Heart left ventricle (tissue), 16 donors: ENCODE measurements around the gene TTC23L. TPM values are rescaled to one million over a fixed set of nuclear protein-coding genes. Genes with fewer than 3 reads are reported as not detected.

ENCODE experiments used
- ATAC-seq, 4 donors: fragments of 200-7000 bp; cut with Tn5 transposase; one replicate each; pipeline ENCODE4 v1.9.1; 2020 to 2022; ENCODE audit warnings: moderate library complexity in 4 of 4, mild to moderate bottlenecking in 3 of 4, moderate number of reproducible peaks in 1 of 4
- DNase-seq, 5 donors: peaks; one replicate each; pipeline ENCODE4 v3.0.0-alpha.2; 2020
- H3K27ac ChIP-seq, 12 donors: fragments of 200-600 bp; sonication (generic) in 4 of 12; one replicate each; pipeline versions ENCODE4 v1.5.0 to v1.8.0; 2016 to 2022; ENCODE audit warnings: mild to moderate bottlenecking in 2 of 12
- H3K27me3 ChIP-seq, 9 donors: fragments of 200-600 bp; sonication (generic) in 2 of 9; one replicate each; pipeline versions ENCODE4 v1.5.1 to v1.8.0; 2016 to 2022; ENCODE audit warnings: mild to moderate bottlenecking in 3 of 9
- H3K36me3 ChIP-seq, 9 donors: fragments of 200-600 bp; sonication (generic) in 2 of 9; one replicate each; pipeline versions ENCODE4 v1.5.0 to v1.8.0; 2018 to 2022; ENCODE audit warnings: mild to moderate bottlenecking in 2 of 9
- H3K4me1 ChIP-seq, 12 donors: fragments of 200-600 bp; sonication (generic) in 4 of 12; one replicate each; pipeline versions ENCODE4 v1.5.0 to v1.8.0; 2016 to 2022; ENCODE audit warnings: mild to moderate bottlenecking in 3 of 12
- H3K4me3 ChIP-seq, 12 donors: fragments of 200-600 bp; sonication (generic) in 4 of 12; one replicate each; pipeline versions ENCODE4 v1.5.0 to v1.8.0; 2017 to 2022; ENCODE audit warnings: mild to moderate bottlenecking in 9 of 12, moderate library complexity in 4 of 12
- H3K9me3 ChIP-seq, 12 donors: fragments of 200-600 bp; sonication (generic) in 4 of 12; one replicate each; pipeline versions ENCODE4 v1.5.0 to v1.8.0; 2016 to 2022; ENCODE audit warnings: mild to moderate bottlenecking in 1 of 12
- CTCF ChIP-seq, 12 donors: fragments of 200-600 bp; sonication (generic) in 4 of 12; IDR thresholded peaks; one replicate each; pipeline versions ENCODE4 v1.5.0 to v1.8.0; 2018 to 2022; ENCODE audit warnings: antibody characterized with exemption in 12 of 12, mild to moderate bottlenecking in 5 of 12
- POLR2A ChIP-seq, 2 donors: fragments of 450-650 bp; IDR thresholded peaks; one replicate each; pipeline ENCODE4 v1.6.1; 2017; ENCODE audit warnings: antibody characterized with exemption in 2 of 2, mild to moderate bottlenecking in 2 of 2, moderate library complexity in 2 of 2
- WGBS, 4 donors: extraction: QIAGEN DNeasy Blood & Tissue Kit in 2 of 4; methylation state at CpG; one replicate each; pipeline versions ENCODE4 v1.1.5 to v1.1.7; 2013 to 2018; 5-methylcytosine and 5-hydroxymethylcytosine counted together
- intact Hi-C, 10 donors: fragments of 100-400 bp; cut with DNase I; formaldehyde crosslinking; loops; one replicate each; pipeline versions ENCODE4 v1.11.1 to v1.14.2; 2022
- polyA plus RNA-seq, 2 donors: library from polyadenylated mRNA; stranded (reverse); fragments of 200-250 nt; gene quantifications; one replicate each; pipeline ENCODE4 v1.2.3, GENCODE V29; 2013
- total RNA-seq, 9 donors: library from RNA; depleted of rRNA in 2 of 9; stranded (reverse); fragments of >200 nt in 2 of 9; fragmentation: NEBNext Ultra II Directional in 3 of 9; extraction: Animal tissue kit (Norgen Biotek cat#: 25700) in 3 of 9; gene quantifications; one replicate each; pipeline versions ENCODE4 v1.1.0 to v1.2.4, GENCODE V29; 2016 to 2023
- donor health status: ischemic (EF 13 %, LVEDD 7.1; RV severe dilation, severe dysfunction).
- donor health status: healthy with polysubstance abuse.
- donor health status: DM: no; HTN: yes; CAD: no.
- donor health status: DM: no; HTN: no; CAD: no.
- donor health status: ischemic (EF 25% LVEDD 6.9; RV normal size, moderate dysfunction).
- donor health status: ischemic (EF 25% LVEDD 5.7; RV mildly dilated, moderate dysfunction).
- donor health status: healthy.
- donor health status: DM: yes; HTN: yes; CAD: no.
- donor health status: ischemic (EF 35%, LVEDD 5.7; RV mildly dilated, moderate dysfunction).
- donor health status: nonischemic (EF 11% LVEDD 7.7; RV severe dilation, severe dysfunction).
- donor health status: DM: yes; HTN: yes; CAD: no.
- donor health status: PGD.
- donor health status: ischemic (EF 29% LVEDD 5.4; RV normal size, mild dysfunction).
- donor health status: nonischemic (EF 23%, LVEDD 6.1; RV moderate dilation, normal function).

Gene TTC23L
- total and polyA plus RNA-seq, 11 donors: 0.06 to 0.69 TPM; not detected in 9

GRCh38 chr5:34791761-34792244, 47.2 kb upstream of the TTC23L start:
- H3K36me3 ChIP-seq: peaks cover 0 to 11% (median 4%) of the 10 kb centered on the region in 9 donors
- WGBS, 4 donors: 68 to 78% (median 70%) methylated on average over 5 of the region's 5 CpGs
- peaks cover 0 to 10% (median 0%) of the 10 kb centered on the region in 12 donors for H3K9me3 ChIP-seq
- intact Hi-C loops: no loop called here
- TF ChIP-seq CTCF (IDR thresholded peaks at IDR 0.05): no peak
- no peak for TF ChIP-seq POLR2A (IDR thresholded peaks at IDR 0.05)
- H3K27me3 ChIP-seq: no peaks in the 10 kb centered on the region
- no peak overlapping the region for H3K4me3 ChIP-seq
- H3K4me1 ChIP-seq: peaks cover 0 to 16% (median 0%) of the 10 kb centered on the region in 12 donors
- DNase-seq: peak in 1 of 5 donors; percentile 10
- peak in 3 of 4 donors; percentile 61 to 89 (median 68) for ATAC-seq
- peak overlapping the region in 1 of 12 donors; percentile 3 for H3K27ac ChIP-seq

- Histone ChIP-seq H3K4me3 (no peak overlapping the region), H3K36me3 (peaks cover 0 to 67% (median 14%) of the 10 kb centered on the region in 9 donors), H3K27ac (no peak overlapping the region), H3K27me3 (no peaks in the 10 kb centered on the region), H3K9me3 (no peaks in the 10 kb centered on the region), H3K4me1 (no peaks in the 10 kb centered on the region)
- no peak for DNase-seq
- 73 to 98% (median 91%) methylated on average over 9 of the region's 9 CpGs for WGBS, 4 donors
- intact Hi-C loops: no loop called here
- TF ChIP-seq CTCF (IDR thresholded peaks at IDR 0.05) (no peak), POLR2A (IDR thresholded peaks at IDR 0.05) (no peak)
- ATAC-seq: no peak
Measured at GRCh38 chr5:34802834-34803563, 36.0 kb upstream of the TTC23L start.

- H3K4me3 ChIP-seq: no peak overlapping the region
- WGBS, 4 donors: 92 to 96% (median 96%) methylated on average over 4 of the region's 4 CpGs
- intact Hi-C loops: no loop called here
- H3K4me1 ChIP-seq: no peaks in the 10 kb centered on the region
- ATAC-seq (no peak), DNase-seq (no peak)
- H3K27me3 ChIP-seq: no peaks in the 10 kb centered on the region
- peaks cover 0 to 65% (median 14%) of the 10 kb centered on the region in 9 donors for H3K36me3 ChIP-seq
- TF ChIP-seq POLR2A (IDR thresholded peaks at IDR 0.05) (no peak), CTCF (IDR thresholded peaks at IDR 0.05) (no peak)
- no peaks in the 10 kb centered on the region for H3K9me3 ChIP-seq
- no peak overlapping the region for H3K27ac ChIP-seq
Measured at GRCh38 chr5:34803974-34804732, 34.8 kb upstream of the TTC23L start.

DNA sequence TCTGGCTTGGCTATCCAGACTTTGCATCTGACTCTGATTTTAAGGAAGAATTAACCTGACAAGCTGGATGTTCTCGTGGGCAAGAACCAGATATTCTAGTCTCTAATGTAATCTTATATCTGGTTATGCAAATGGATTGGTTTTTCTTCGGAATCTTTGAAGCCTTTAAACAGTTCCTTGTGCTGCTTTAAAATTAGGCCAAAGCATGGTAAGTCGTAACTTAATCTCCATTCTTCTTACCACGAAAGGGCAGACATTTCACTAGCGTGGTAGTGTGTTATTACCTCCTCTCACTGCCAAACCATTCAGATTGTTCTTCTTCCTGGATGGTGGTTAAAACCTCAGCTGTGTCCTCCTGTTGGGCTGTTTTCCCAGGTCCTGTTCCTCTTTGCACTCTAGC, 34.1 kb upstream of the TTC23L start:
- Histone ChIP-seq H3K27ac (no peak overlapping the region), H3K36me3 (peaks cover 0 to 63% (median 14%) of the 10 kb centered on the region in 9 donors), H3K27me3 (no peaks in the 10 kb centered on the region), H3K4me3 (no peak overlapping the region), H3K4me1 (no peaks in the 10 kb centered on the region), H3K9me3 (no peaks in the 10 kb centered on the region)
- DNase-seq: no peak
- 95 to 98% (median 97%) methylated on average over 5 of the region's 5 CpGs for WGBS, 4 donors
- ATAC-seq: no peak
- intact Hi-C loops: no loop called here
- TF ChIP-seq CTCF (IDR thresholded peaks at IDR 0.05) (no peak), POLR2A (IDR thresholded peaks at IDR 0.05) (no peak)
